Muscle layer of colon (tissue), 2 donors: ENCODE data around the gene NARF.
A peak's percentile ranks its signal among the peaks of the same experiment; 100 is the strongest.

Experiments
- H3K27ac ChIP-seq: one replicate; pipeline ENCODE4 v1.7.0; 2013; ENCODE audit warnings: low read depth, mild to moderate bottlenecking, low read length, moderate library complexity
- H3K27me3 ChIP-seq, 2 donors: one replicate each; pipeline ENCODE4 v1.7.0; 2013; ENCODE audit warnings: low read length in 2 of 2, mild to moderate bottlenecking in 2 of 2; ENCODE audit not compliant: insufficient read depth in 2 of 2, control insufficient read depth in 1 of 2
- H3K36me3 ChIP-seq: one replicate; pipeline ENCODE4 v1.7.0; 2013; ENCODE audit warnings: mild to moderate bottlenecking, low read length; ENCODE audit not compliant: insufficient read depth
- H3K4me1 ChIP-seq: one replicate; pipeline ENCODE4 v1.7.0; 2013; ENCODE audit warnings: mild to moderate bottlenecking, low read length; ENCODE audit not compliant: insufficient read depth
- H3K4me3 ChIP-seq, 2 donors: one replicate each; pipeline ENCODE4 v1.7.0; 2013; ENCODE audit warnings: low read length in 2 of 2, low read depth in 1 of 2, mild to moderate bottlenecking in 1 of 2, moderate library complexity in 1 of 2
- H3K9ac ChIP-seq: one replicate; pipeline ENCODE4 v1.7.0; 2013; ENCODE audit warnings: low read length
- H3K9me3 ChIP-seq: one replicate; pipeline ENCODE4 v1.7.0; 2013; ENCODE audit warnings: mild to moderate bottlenecking, low read length
- donor health status: abdominal sarcoma.
- donor health status: Adenocarcinoma of cecum.

NARF gene

GRCh38 chr17:82486231-82487094 is 27.9 kb downstream of the NARF start:
- peaks cover 50% of the 10 kb centered on the region for H3K36me3 ChIP-seq
- no peak overlapping the region for H3K27ac ChIP-seq
- no peaks in the 10 kb centered on the region for H3K27me3 ChIP-seq
- H3K9ac ChIP-seq: no peak overlapping the region
- no peak overlapping the region for H3K4me3 ChIP-seq
- no peaks in the 10 kb centered on the region for H3K9me3 ChIP-seq
- peaks cover 4% of the 10 kb centered on the region for H3K4me1 ChIP-seq

DNA sequence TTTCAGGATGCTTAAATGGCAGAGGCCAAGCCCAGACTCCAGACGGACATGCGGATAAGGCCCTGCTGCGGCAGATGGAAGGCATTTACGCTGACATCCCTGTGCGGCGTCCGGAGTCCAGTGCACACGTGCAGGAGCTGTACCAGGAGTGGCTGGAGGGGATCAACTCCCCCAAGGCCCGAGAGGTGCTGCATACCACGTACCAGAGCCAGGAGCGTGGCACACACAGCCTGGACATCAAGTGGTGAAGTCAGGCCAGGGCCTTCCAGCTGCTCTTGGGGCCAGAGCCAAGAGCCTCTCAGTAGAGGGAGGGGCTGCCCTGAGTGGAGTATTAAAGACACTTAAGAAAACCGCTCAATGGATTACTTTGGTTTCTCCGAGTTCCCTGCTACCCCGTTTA is 29.4 kb downstream of the NARF start:
- Histone ChIP-seq H3K36me3 (peaks cover 39% of the 10 kb centered on the region), H3K4me3 (no peak overlapping the region), H3K9me3 (no peaks in the 10 kb centered on the region), H3K4me1 (peaks cover 4% of the 10 kb centered on the region), H3K27ac (no peak overlapping the region), H3K27me3 (no peaks in the 10 kb centered on the region), H3K9ac (no peak overlapping the region)

- no peaks in the 10 kb centered on the region for H3K27me3 ChIP-seq
- H3K4me1 ChIP-seq: peaks cover 4% of the 10 kb centered on the region
- H3K9ac ChIP-seq: no peak overlapping the region
- H3K36me3 ChIP-seq: peaks cover 28% of the 10 kb centered on the region
- no peak overlapping the region for H3K27ac ChIP-seq
- H3K4me3 ChIP-seq: no peak overlapping the region
- H3K9me3 ChIP-seq: no peaks in the 10 kb centered on the region
These were observed 30.6 kb downstream of the NARF start for GRCh38 chr17:82489117-82489516.

- H3K36me3 ChIP-seq: peaks cover 19% of the 10 kb centered on the region
These were observed 31.4 kb downstream of the NARF start for GRCh38 chr17:82489851-82490511.

DNA sequence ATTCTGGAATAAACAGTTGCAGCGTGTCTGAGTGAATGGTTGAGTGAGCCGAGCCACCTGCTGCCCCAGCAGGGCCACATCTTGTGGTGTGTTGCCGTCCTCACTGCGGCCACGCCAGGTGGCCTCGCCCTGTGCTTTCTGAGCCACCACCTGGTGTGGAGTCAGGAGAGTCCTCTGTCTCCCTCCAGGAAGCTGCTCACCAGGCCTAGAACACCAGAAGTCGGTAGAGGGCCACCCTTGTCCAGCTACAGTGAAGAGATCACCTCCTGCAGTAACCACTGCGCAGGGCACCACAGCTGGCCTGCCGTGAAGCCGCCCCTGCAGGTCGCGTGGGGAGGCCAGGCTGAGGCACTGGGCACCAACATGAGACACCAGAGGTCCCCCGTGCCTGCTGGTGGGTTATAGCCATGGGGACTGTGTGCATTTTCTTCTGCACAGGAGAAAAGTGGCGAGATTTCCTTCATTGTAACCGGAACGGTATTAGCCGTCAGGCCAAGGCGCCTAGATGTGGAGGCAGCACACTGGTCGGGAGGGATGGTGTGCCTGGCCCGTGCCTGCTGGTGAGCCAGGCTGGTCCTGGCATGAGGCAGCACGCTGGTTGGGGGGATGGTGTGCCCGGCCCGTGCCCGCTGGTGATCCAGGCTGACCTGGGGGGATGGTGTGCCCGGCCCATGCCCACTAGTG is 32.1 kb downstream of the NARF start:
- H3K9me3 ChIP-seq: no peaks in the 10 kb centered on the region
- H3K27me3 ChIP-seq: no peaks in the 10 kb centered on the region
- H3K4me1 ChIP-seq: peaks cover 4% of the 10 kb centered on the region
- H3K36me3 ChIP-seq: peaks cover 14% of the 10 kb centered on the region
- no peak overlapping the region for H3K9ac ChIP-seq
- H3K27ac ChIP-seq: no peak overlapping the region
- H3K4me3 ChIP-seq: no peak overlapping the region

More at GRCh38 chr17:82489851-82490511, 31.4 kb downstream of the NARF start:
- H3K9ac ChIP-seq: no peak overlapping the region
- H3K4me1 ChIP-seq: peaks cover 4% of the 10 kb centered on the region
- H3K27ac ChIP-seq: no peak overlapping the region
- no peaks in the 10 kb centered on the region for H3K27me3 ChIP-seq
- H3K9me3 ChIP-seq: no peaks in the 10 kb centered on the region
- no peak overlapping the region for H3K4me3 ChIP-seq

DNA sequence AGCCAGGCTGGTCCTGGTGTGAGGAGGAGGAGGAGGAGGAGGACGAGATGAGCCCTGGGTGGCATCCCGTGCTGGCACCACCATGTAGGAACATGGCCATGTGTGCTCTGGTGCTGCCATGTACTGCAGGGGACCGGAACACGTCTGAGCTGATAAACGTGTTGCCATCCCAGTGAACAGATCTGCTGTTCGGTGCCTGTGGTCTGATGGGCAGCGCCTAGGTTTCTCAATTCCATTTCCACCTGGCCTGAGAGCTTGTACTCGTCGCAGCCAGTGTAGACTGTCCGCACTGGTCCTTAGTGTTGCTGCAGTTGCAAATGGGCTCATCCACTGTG is 32.6 kb downstream of the NARF start:
- peaks cover 5% of the 10 kb centered on the region for H3K4me1 ChIP-seq
- H3K27me3 ChIP-seq: no peaks in the 10 kb centered on the region
- no peak overlapping the region for H3K27ac ChIP-seq
- peaks cover 9% of the 10 kb centered on the region for H3K36me3 ChIP-seq
- H3K9me3 ChIP-seq: no peaks in the 10 kb centered on the region
- no peak overlapping the region for H3K9ac ChIP-seq
- H3K4me3 ChIP-seq: no peak overlapping the region

DNA sequence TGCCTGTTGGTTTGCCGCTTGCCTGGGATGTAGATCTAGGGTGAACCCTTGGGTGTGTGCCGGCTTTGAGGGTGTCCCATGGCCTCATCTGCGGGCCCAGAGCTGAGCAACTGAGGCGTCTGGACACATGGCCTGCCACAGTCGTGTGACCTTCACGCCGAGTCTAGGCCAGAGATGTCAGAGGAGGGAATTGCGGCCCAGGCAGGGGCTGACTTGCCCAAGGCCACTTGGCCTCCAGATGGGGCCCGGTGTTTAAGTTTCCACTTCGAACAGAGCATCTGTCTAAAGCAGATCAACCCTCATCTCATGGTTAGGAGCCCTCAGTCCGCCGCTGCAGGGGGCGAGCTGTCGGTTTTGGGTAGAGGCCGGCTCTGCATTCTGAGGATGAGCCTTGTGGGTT is 33.0 kb downstream of the NARF start:
- Histone ChIP-seq H3K4me1 (peaks cover 9% of the 10 kb centered on the region), H3K4me3 (no peak overlapping the region), H3K9me3 (no peaks in the 10 kb centered on the region), H3K27ac (no peak overlapping the region), H3K27me3 (no peaks in the 10 kb centered on the region), H3K36me3 (peaks cover 6% of the 10 kb centered on the region), H3K9ac (no peak overlapping the region)

DNA sequence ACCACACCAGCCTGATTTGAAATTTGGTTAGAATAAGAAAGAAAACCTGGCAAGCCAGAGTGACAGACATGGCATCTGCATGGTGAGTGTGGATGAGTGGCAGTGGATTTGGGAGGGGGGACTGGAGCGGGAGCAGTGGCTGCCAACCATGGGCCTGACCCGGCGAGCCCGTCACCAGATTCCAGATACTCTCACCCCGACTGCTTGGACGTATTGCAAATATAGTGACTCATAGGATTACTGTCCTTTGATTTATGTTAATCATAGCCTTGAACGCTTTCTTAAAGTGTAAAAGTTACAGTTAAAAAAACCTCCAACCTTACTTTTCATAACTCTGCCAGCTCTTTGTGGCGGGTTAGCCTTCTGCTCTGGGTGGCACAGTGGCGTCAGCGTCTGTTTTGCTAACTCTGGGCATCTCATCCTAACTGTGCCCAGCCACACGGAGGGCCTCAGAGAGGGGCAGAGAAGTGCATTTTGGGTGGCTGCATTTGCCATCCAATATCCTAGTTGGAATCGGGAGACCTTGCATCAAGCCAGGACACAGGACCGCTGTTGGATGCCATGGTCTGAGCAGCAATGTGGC is 34.2 kb downstream of the NARF start:
- Histone ChIP-seq H3K4me1 (peaks cover 11% of the 10 kb centered on the region), H3K27me3 (no peaks in the 10 kb centered on the region), H3K27ac (no peak overlapping the region), H3K4me3 (no peak overlapping the region), H3K36me3 (no peaks in the 10 kb centered on the region), H3K9ac (no peak overlapping the region), H3K9me3 (no peaks in the 10 kb centered on the region)

DNA sequence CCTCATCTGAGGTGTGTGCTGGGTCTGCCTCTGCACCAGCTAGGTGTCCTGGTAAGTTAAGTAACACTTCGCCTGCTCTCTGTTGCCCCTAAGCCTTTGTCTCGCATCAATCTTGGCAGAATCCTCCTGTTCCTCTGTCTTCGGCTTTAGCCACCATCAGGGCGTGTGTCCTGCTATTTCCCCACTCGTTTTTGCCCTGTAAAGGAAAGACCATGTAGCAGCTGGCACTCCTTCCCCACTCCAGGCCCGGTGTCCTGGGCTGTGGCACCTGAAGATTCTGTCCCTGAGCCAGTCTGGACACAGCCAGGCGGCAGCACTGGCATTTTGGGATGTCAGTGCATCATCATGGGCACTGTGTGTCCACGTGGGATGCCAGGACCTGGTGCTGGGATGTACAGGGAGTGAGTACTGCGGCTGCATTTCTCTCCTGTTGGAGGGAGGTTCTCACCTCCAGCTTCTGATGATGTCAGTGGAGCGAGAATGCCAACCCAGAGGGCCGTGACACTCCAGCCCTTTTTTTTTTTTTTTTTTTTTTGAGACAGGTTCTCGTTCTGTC is 34.8 kb downstream of the NARF start:
- Histone ChIP-seq H3K4me1 (peaks cover 11% of the 10 kb centered on the region), H3K27ac (no peak overlapping the region), H3K4me3 (no peak overlapping the region), H3K27me3 (no peaks in the 10 kb centered on the region), H3K36me3 (no peaks in the 10 kb centered on the region), H3K9ac (no peak overlapping the region), H3K9me3 (no peaks in the 10 kb centered on the region)

DNA sequence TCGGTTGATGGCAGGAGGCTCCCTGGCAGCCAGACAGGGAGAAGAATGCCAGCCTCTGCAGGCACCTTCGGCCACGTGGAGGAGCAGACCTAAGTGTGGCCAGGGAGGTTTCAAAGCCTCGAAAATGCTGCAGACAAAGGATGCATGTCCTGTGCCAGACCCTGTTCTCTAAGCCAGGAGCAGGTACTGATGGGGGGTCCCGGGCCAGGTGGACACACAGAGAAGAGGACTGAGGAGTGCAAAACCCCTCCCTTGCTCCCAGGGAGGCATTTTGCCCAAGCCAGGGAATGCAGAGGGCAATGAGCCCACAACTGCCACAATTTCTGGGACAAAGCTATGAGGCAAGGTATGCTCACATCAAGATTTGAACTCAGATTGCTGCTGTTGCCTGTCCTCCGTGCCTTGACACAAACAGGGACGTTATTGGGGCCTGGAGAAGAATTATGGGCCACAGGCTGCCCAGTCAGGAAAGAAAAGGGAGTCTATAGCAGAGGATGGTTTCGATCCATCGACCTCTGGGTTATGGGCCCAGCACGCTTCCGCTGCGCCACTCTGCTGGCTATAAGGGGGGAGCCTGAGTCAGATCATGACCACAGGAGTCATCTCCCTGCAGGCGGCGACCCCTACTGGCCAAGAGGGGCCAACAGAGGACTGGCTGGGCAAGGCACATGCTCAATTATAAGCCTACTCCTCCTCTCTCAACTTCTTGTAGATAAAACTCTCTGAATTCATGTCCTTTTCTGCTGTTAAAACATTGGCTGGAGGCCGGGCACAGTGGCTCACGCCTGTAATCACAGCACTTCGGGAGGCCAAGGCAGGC is 35.9 kb downstream of the NARF start:
- H3K9me3 ChIP-seq: no peaks in the 10 kb centered on the region
- H3K4me1 ChIP-seq: peaks cover 7% of the 10 kb centered on the region
- H3K4me3 ChIP-seq: no peak overlapping the region
- H3K27ac ChIP-seq: peak overlapping the region; percentile 68
- no peaks in the 10 kb centered on the region for H3K27me3 ChIP-seq
- H3K9ac ChIP-seq: no peak overlapping the region
- no peaks in the 10 kb centered on the region for H3K36me3 ChIP-seq
